ENCODE measurements around the gene CTXND2.
"Not testable (repeated sequence)": the region's sequence is repeated elsewhere in the genome, so short reads cannot be mapped to it uniquely, and the experiment has no call there.

- TF ChIP-seq, protein P1, sequence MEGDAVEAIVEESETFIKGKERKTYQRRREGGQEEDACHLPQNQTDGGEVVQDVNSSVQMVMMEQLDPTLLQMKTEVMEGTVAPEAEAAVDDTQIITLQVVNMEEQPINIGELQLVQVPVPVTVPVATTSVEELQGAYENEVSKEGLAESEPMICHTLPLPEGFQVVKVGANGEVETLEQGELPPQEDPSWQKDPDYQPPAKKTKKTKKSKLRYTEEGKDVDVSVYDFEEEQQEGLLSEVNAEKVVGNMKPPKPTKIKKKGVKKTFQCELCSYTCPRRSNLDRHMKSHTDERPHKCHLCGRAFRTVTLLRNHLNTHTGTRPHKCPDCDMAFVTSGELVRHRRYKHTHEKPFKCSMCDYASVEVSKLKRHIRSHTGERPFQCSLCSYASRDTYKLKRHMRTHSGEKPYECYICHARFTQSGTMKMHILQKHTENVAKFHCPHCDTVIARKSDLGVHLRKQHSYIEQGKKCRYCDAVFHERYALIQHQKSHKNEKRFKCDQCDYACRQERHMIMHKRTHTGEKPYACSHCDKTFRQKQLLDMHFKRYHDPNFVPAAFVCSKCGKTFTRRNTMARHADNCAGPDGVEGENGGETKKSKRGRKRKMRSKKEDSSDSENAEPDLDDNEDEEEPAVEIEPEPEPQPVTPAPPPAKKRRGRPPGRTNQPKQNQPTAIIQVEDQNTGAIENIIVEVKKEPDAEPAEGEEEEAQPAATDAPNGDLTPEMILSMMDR (IDR thresholded peaks at IDR 0.05) = not testable (repeated sequence)
- not testable (repeated sequence) for TF ChIP-seq POLR2A (IDR thresholded peaks at IDR 0.05)
Measured at GRCh38 chr1:150928775-150929174, 41.8 kb downstream of the CTXND2 start.
